Endodermal cell (in vitro differentiated cells): Measurements from ENCODE around the gene BNIP2. TPM values are rescaled to one million over a fixed set of nuclear protein-coding genes. Genes with fewer than 3 reads are reported as not detected.

Source experiments
- DNase-seq: peaks from one replicate; pipeline ENCODE4 v3.0.0-alpha.2; 2017
- H3K27ac ChIP-seq: 2 replicates; pipeline ENCODE4 v1.5.1; 2013; ENCODE audit warnings: mild to moderate bottlenecking, low read depth, low read length, moderate library complexity
- H3K27me3 ChIP-seq: 2 replicates; pipeline ENCODE4 v1.6.1; 2013; ENCODE audit warnings: mild to moderate bottlenecking, low read length, moderate library complexity; ENCODE audit not compliant: insufficient read depth, control insufficient read depth, poor library complexity, severe bottlenecking
- H3K36me3 ChIP-seq: 2 replicates; pipeline ENCODE4 v1.7.0; 2013; ENCODE audit warnings: mild to moderate bottlenecking, low read length, moderate library complexity; ENCODE audit not compliant: control insufficient read depth, insufficient read depth
- H3K4me1 ChIP-seq: one replicate; pipeline ENCODE4 v1.7.0; 2013; ENCODE audit warnings: low read length; ENCODE audit not compliant: control insufficient read depth, insufficient read depth
- H3K4me3 ChIP-seq: 2 replicates; pipeline ENCODE4 v1.5.1; 2013; ENCODE audit warnings: mild to moderate bottlenecking, low read length, moderate library complexity
- H3K9ac ChIP-seq: 2 replicates; pipeline ENCODE4 v1.6.1; 2013; ENCODE audit warnings: mild to moderate bottlenecking, low read length, moderate library complexity; ENCODE audit not compliant: poor library complexity, severe bottlenecking; ENCODE audit errors: extremely low read depth
- H3K9me3 ChIP-seq: 2 replicates; pipeline ENCODE4 v1.6.1; 2013; ENCODE audit warnings: mild to moderate bottlenecking, low read length, moderate library complexity; ENCODE audit not compliant: control insufficient read depth
- H3K27ac Mint-ChIP-seq: 2 replicates; pipeline ENCODE4 v1.8.0; 2020; ENCODE audit warnings: mixed read lengths
- H3K27me3 Mint-ChIP-seq: 2 replicates; pipeline ENCODE4 v1.8.0; 2021; ENCODE audit warnings: mild to moderate bottlenecking, mixed read lengths; ENCODE audit not compliant: insufficient read depth
- H3K36me3 Mint-ChIP-seq: 2 replicates; pipeline ENCODE4 v1.8.0; 2020; ENCODE audit warnings: low read depth, mixed read lengths
- H3K4me1 Mint-ChIP-seq: 2 replicates; pipeline ENCODE4 v1.8.0; 2020; ENCODE audit warnings: mixed read lengths
- H3K4me3 Mint-ChIP-seq: 2 replicates; pipeline ENCODE4 v1.8.0; 2020; ENCODE audit warnings: mild to moderate bottlenecking, moderate library complexity, mixed read lengths
- H3K9me3 Mint-ChIP-seq: 2 replicates; pipeline ENCODE4 v1.8.0; 2020; ENCODE audit warnings: mild to moderate bottlenecking, mixed read lengths
- CTCF ChIP-seq: fragments of 200-600 bp; sonication (generic); conservative IDR thresholded peaks from 2 replicates; pipeline ENCODE4 v1.5.0; 2021; ENCODE audit warnings: antibody characterized with exemption, mild to moderate bottlenecking
- WGBS, 2 experiments: methylation state at CpG; one replicate each; pipeline versions ENCODE4 v1.1.5 to v1.1.7; 2013; ENCODE audit warnings: missing lambda C conversion rate in 2 of 2, mixed read lengths in 1 of 2; ENCODE audit not compliant: insufficient coverage in 1 of 2, insufficient read length in 1 of 2; 5-methylcytosine and 5-hydroxymethylcytosine counted together
- total RNA-seq, 2 donors: library from RNA; stranded (reverse); fragmentation: NEBNext Ultra II Directional in 1 of 2; extraction: Animal tissue kit (Norgen Biotek cat#: 25700) in 1 of 2; gene quantifications; 2 replicates in 1 of 2; 3 replicates in 1 of 2; pipeline ENCODE4 v1.2.1, GENCODE V29; 2021

The BNIP2 gene
- total RNA-seq, 2 donors from 2014 or later = 52.3 to 52.6 TPM

GRCh38 chr15:59689626-59690236, 611 bp upstream of the BNIP2 start:
- 2 to 9% methylated on average over 7 to 24 of the region's 25 CpGs for WGBS, 2 experiments
- peaks cover 9% of the 10 kb centered on the region for H3K27me3 Mint-ChIP-seq
- TF ChIP-seq CTCF = no peak
- Histone ChIP-seq H3K4me3 (peak overlapping the region; percentile 100), H3K9ac (peak overlapping the region; percentile 96), H3K4me1 (peaks cover 4% of the 10 kb centered on the region), H3K9me3 (no peaks in the 10 kb centered on the region), H3K27me3 (no peaks in the 10 kb centered on the region), H3K36me3 (peaks cover 24% of the 10 kb centered on the region), H3K27ac (peak overlapping the region; percentile 73)
- H3K4me3 Mint-ChIP-seq = peak overlapping the region; percentile 93
- peaks cover 19% of the 10 kb centered on the region for H3K36me3 Mint-ChIP-seq
- peak; percentile 91 for DNase-seq
- peaks cover 16% of the 10 kb centered on the region for H3K4me1 Mint-ChIP-seq
- H3K27ac Mint-ChIP-seq = peak overlapping the region; percentile 94
- H3K9me3 Mint-ChIP-seq = no peaks in the 10 kb centered on the region

GRCh38 chr15:59688423-59688781, 718 bp downstream of the BNIP2 start:
- H3K4me1 ChIP-seq = peaks cover 4% of the 10 kb centered on the region
- peaks cover 24% of the 10 kb centered on the region for H3K36me3 Mint-ChIP-seq
- H3K36me3 ChIP-seq = peaks cover 35% of the 10 kb centered on the region
- no peaks in the 10 kb centered on the region for H3K9me3 ChIP-seq
- DNase-seq = no peak
- no peaks in the 10 kb centered on the region for H3K9me3 Mint-ChIP-seq
- peak overlapping the region; percentile 97 for H3K27ac ChIP-seq
- WGBS, 2 experiments = 0 to 1% methylated on average over 8 to 15 of the region's 15 CpGs
- H3K4me3 ChIP-seq = peak overlapping the region; percentile 100
- peaks cover 15% of the 10 kb centered on the region for H3K4me1 Mint-ChIP-seq
- peak overlapping the region; percentile 96 for H3K9ac ChIP-seq
- H3K4me3 Mint-ChIP-seq = peak overlapping the region; percentile 93
- no peak for TF ChIP-seq CTCF
- H3K27me3 Mint-ChIP-seq = peaks cover 9% of the 10 kb centered on the region
- no peaks in the 10 kb centered on the region for H3K27me3 ChIP-seq
- peak overlapping the region; percentile 98 for H3K27ac Mint-ChIP-seq

- H3K36me3 Mint-ChIP-seq = peaks cover 29% of the 10 kb centered on the region
- peak overlapping the region; percentile 20 for H3K27ac Mint-ChIP-seq
- Histone ChIP-seq H3K4me3 (peak overlapping the region; percentile 100), H3K4me1 (peaks cover 4% of the 10 kb centered on the region), H3K9ac (peak overlapping the region; percentile 96), H3K27me3 (no peaks in the 10 kb centered on the region), H3K27ac (no peak overlapping the region), H3K9me3 (no peaks in the 10 kb centered on the region), H3K36me3 (peaks cover 40% of the 10 kb centered on the region)
- no peaks in the 10 kb centered on the region for H3K9me3 Mint-ChIP-seq
- no peak for DNase-seq
- TF ChIP-seq CTCF = no peak
- 65 to 75% methylated on average over 3 to 5 of the region's 5 CpGs for WGBS, 2 experiments
- H3K4me3 Mint-ChIP-seq = peak overlapping the region; percentile 93
- H3K27me3 Mint-ChIP-seq = peaks cover 8% of the 10 kb centered on the region
- peaks cover 15% of the 10 kb centered on the region for H3K4me1 Mint-ChIP-seq
Observed at GRCh38 chr15:59687836-59688235, 1.3 kb downstream of the BNIP2 start.
